Esophagus squamous epithelium (tissue), 5 donors: ENCODE results near the gene SOAT2. TPM values are rescaled to one million over a fixed set of nuclear protein-coding genes. Genes with fewer than 3 reads are reported as not detected.

Source experiments
- DNase-seq: peaks from one replicate; lab custom pipeline; 2025; lab: John Stamatoyannopoulos, UW
- H3K27ac ChIP-seq, 4 donors: fragments of 200-600 bp; sonication (generic); one replicate each; pipeline ENCODE4 v1.5.1; 2016 to 2019; ENCODE audit warnings: mild to moderate bottlenecking in 1 of 4
- H3K27me3 ChIP-seq, 4 donors: fragments of 200-600 bp; sonication (generic); 1 replicate in 3 of 4; 2 replicates in 1 of 4; pipeline versions ENCODE4 v1.5.1 to v1.6.0; 2017 to 2021; ENCODE audit warnings: antibody characterized with exemption in 1 of 4
- H3K36me3 ChIP-seq, 3 donors: fragments of 200-600 bp; sonication (generic); one replicate each; pipeline ENCODE4 v1.5.1; 2016 to 2019
- H3K4me1 ChIP-seq, 3 donors: fragments of 200-600 bp; sonication (generic); one replicate each; pipeline ENCODE4 v1.5.1; 2017 to 2019
- H3K4me3 ChIP-seq, 4 donors: fragments of 200-600 bp; sonication (generic); 1 replicate in 3 of 4; 2 replicates in 1 of 4; pipeline ENCODE4 v1.5.1; 2016 to 2019; ENCODE audit warnings: mild to moderate bottlenecking in 2 of 4, moderate library complexity in 1 of 4
- H3K9me3 ChIP-seq, 3 donors: fragments of 200-600 bp; sonication (generic); one replicate each; pipeline ENCODE4 v1.5.1; 2016 to 2019
- POLR2A ChIP-seq, 4 donors: fragments of 450-650 bp; IDR thresholded peaks; one replicate each; pipeline ENCODE4 v1.6.1; 2017; ENCODE audit warnings: antibody characterized with exemption in 4 of 4, mild to moderate bottlenecking in 4 of 4, moderate library complexity in 3 of 4
- WGBS, 2 donors: methylation state at CpG; one replicate each; pipeline ENCODE4 v1.1.5; 2018; 5-methylcytosine and 5-hydroxymethylcytosine counted together
- intact Hi-C: fragments of 100-400 bp; cut with DNase I; formaldehyde crosslinking; loops from one replicate; pipeline ENCODE4 v1.15.0; 2022
- total RNA-seq, 4 donors: library from RNA; depleted of rRNA; stranded (reverse); fragments of >200 nt; gene quantifications; one replicate each; pipeline ENCODE4 v1.1.0, GENCODE V29; 2016
- TF ChIP-seq, protein P1 (sequence below), 6 experiments: fragments of 450-650 bp in 4 of 6; fragments of 200-600 bp in 2 of 6; sonication (generic) in 2 of 6; IDR thresholded peaks; one replicate each; pipeline ENCODE4 v1.5.1; 2016 to 2019; ENCODE audit warnings: antibody characterized with exemption in 6 of 6, mild to moderate bottlenecking in 4 of 6, moderate library complexity in 4 of 6
- donor health status: DM: yes; HTN: yes; CAD: no.

Gene SOAT2
- total RNA-seq, 4 donors from 2014 or later, result not detected

DNA sequence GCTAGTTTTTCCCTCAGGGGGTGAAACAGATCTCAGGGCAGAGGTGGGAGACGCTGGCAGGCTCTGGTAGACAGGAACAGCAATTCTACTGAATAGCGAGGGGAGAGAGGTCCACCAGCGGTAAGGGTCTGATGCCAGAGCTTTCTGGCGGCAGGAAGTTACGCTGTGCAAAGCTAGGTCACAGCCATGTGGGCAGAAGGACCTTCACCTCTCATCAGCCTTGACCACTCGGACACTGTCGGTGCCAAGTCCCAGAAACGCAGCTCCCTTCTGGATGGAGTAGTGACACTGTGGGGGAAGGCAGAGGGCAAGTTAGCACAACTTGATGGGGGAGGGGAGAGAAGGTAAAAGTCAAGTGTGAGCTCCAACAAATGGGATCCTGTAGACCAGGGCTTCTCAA is 66.9 kb downstream of the SOAT2 start:
- no peaks in the 10 kb centered on the region for H3K9me3 ChIP-seq
- TF ChIP-seq POLR2A (IDR thresholded peaks at IDR 0.05), result no peak
- TF ChIP-seq, protein P1, sequence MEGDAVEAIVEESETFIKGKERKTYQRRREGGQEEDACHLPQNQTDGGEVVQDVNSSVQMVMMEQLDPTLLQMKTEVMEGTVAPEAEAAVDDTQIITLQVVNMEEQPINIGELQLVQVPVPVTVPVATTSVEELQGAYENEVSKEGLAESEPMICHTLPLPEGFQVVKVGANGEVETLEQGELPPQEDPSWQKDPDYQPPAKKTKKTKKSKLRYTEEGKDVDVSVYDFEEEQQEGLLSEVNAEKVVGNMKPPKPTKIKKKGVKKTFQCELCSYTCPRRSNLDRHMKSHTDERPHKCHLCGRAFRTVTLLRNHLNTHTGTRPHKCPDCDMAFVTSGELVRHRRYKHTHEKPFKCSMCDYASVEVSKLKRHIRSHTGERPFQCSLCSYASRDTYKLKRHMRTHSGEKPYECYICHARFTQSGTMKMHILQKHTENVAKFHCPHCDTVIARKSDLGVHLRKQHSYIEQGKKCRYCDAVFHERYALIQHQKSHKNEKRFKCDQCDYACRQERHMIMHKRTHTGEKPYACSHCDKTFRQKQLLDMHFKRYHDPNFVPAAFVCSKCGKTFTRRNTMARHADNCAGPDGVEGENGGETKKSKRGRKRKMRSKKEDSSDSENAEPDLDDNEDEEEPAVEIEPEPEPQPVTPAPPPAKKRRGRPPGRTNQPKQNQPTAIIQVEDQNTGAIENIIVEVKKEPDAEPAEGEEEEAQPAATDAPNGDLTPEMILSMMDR (IDR thresholded peaks at IDR 0.05), result no peak
- H3K36me3 ChIP-seq, result peaks cover 0 to 79% (median 8%) of the 10 kb centered on the region in 3 donors
- no peaks in the 10 kb centered on the region for H3K27me3 ChIP-seq
- intact Hi-C loops, result no loop called here
- DNase-seq, result no peak
- peaks cover 0 to 5% (median 0%) of the 10 kb centered on the region in 3 donors for H3K4me1 ChIP-seq
- H3K4me3 ChIP-seq, result no peak overlapping the region
- H3K27ac ChIP-seq, result no peak overlapping the region
- 84 to 94% methylated on average over 7 to 8 of the region's 8 CpGs for WGBS, 2 donors

DNA sequence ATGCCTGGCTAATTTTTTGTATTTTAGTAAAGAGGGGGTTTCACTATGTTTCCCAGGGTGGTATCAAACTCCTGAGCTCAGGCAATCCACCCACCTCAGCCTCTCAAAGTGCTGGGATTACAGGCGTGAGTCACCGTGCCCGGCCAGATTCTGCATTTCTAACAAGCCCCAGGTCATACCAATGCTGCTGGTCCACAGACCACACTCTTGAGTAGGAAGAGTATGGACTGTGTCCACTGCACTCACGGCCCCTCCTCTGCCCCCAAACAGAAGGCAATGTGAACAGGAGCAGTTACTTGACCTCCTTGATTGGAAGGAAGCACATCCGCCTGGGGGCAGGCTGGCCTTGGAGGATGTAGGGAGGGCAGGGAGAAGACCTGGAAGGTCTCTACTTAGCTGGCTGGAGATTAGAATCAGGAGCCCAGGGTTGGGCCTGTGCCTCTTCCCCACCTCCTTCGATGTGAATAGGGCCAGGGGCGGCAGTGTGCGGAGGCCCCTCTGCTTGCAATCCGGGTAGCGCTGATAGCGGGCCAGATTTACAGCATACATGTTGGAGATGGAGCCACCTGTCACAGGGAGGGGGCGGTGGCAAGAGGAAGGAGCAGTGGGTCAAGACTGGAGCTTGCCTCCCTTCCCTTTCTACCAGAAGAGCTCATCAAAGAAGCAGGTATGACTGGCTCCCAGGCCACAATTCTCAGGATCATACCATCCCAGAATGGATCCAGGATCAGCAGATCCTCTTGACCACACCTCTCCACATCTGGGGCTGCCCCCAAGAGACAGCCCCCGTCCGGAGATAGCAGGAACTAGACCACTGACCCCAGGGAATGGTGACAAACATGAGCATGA is 67.8 kb downstream of the SOAT2 start:
- Histone ChIP-seq H3K4me3 (no peak overlapping the region), H3K27ac (no peak overlapping the region), H3K4me1 (peaks cover 0 to 8% (median 0%) of the 10 kb centered on the region in 3 donors), H3K27me3 (no peaks in the 10 kb centered on the region), H3K36me3 (peaks cover 0 to 70% (median 8%) of the 10 kb centered on the region in 3 donors), H3K9me3 (no peaks in the 10 kb centered on the region)
- TF ChIP-seq, protein P1 (IDR thresholded peaks at IDR 0.05), result no peak
- no peak for TF ChIP-seq POLR2A (IDR thresholded peaks at IDR 0.05)
- intact Hi-C loops, result no loop called here
- no peak for DNase-seq
- WGBS, 2 donors, result 86 to 90% methylated on average over 4 of the region's 14 CpGs

DNA sequence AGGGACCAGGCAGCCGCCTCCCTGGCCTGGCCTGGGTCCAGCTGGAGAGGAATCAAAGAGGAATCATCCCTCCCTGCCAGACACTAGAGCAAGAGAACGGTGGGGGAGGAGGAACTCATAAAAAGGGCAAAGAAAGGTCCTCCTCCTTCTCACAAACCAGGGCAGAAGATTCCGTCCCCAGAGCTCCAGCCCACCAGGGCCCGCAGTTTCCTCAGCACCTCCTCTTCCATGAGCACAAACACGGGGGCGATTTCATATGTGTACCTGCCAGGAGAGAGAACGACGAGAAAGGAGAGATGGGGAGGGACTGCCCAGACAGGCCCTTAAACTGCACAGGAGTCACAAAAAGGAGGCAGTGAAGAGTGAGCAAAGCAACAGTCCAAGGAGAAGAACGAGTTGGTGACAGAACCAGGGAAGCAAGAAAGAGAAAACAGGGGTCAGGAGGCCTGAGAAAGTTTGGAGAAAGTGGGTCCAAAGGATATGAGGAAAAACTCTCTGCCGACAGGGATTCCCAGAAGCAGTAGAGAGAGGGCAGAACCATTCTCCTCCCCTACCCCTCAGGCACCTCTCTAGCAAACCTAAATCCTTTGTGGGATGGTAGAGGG is 68.5 kb downstream of the SOAT2 start:
- 56 to 68% methylated on average over 8 to 10 of the region's 10 CpGs for WGBS, 2 donors
- no peak overlapping the region for H3K4me3 ChIP-seq
- H3K27me3 ChIP-seq, result no peaks in the 10 kb centered on the region
- TF ChIP-seq POLR2A (IDR thresholded peaks at IDR 0.05), result no peak
- TF ChIP-seq, protein P1 (IDR thresholded peaks at IDR 0.05), result no peak
- peaks cover 0 to 63% (median 8%) of the 10 kb centered on the region in 3 donors for H3K36me3 ChIP-seq
- no peak overlapping the region for H3K27ac ChIP-seq
- no peak for DNase-seq
- intact Hi-C loops, result no loop called here
- peaks cover 0 to 8% (median 0%) of the 10 kb centered on the region in 3 donors for H3K4me1 ChIP-seq
- H3K9me3 ChIP-seq, result no peaks in the 10 kb centered on the region

DNA sequence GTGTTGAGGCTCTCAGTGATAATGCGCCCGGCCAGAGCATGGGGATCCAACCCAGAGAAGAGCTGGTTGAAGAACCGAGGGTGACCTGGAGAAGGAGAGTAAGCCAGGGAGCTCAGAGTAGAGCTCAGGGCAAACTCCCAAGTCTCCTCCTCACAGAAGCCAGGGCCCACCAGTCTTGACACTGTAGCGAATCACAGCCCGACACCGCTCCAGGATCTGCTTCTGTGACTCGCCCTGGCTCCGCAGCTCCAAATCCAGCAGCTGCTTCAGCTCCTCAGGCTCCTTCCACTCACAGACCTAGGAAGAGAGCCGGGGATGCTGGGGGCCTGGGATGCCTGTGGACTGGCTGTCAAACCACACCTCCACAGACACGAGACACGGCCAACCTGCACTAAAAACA is 69.1 kb downstream of the SOAT2 start:
- Histone ChIP-seq H3K4me3 (no peak overlapping the region), H3K9me3 (no peaks in the 10 kb centered on the region), H3K27ac (no peak overlapping the region), H3K27me3 (no peaks in the 10 kb centered on the region), H3K36me3 (peaks cover 0 to 57% (median 8%) of the 10 kb centered on the region in 3 donors), H3K4me1 (peaks cover 0 to 8% (median 0%) of the 10 kb centered on the region in 3 donors)
- no peak for TF ChIP-seq POLR2A (IDR thresholded peaks at IDR 0.05)
- TF ChIP-seq, protein P1 (IDR thresholded peaks at IDR 0.05), result no peak
- 78 to 90% methylated on average over 3 to 8 of the region's 11 CpGs for WGBS, 2 donors
- intact Hi-C loops, result no loop called here
- DNase-seq, result no peak
